ENCODE data around the gene FECH.

FECH gene

DNA sequence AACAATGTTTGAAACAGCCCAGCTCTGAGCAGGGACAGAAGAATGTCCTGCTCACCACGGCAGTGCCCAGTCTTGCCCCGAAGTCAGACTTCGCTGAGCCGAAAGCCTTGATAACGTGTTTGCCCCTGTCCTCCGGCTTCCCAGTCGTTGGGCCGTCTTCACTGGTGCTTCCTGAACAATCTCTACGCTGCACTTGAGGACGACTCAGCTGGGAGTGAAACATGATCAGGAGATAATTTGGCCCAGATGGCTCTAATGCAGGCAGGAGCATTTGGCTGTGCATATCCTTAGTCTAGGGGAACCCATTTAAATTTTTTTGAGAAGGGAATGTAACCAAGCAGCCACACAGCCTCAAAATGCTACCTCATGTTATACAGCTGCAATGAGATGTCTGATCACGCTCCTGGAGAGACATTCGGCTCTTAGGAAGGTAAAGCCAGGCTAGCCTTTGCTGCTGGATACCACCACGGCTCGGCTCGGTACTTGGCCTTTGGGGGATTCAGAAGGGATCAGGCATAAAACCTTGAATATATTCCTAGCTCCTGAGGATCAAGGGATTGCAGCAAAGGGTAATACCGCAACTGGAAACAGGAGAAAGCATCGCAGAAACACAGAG, 43.6 kb downstream of the FECH start:
- no peaks in the 10 kb centered on the region for H3K79me1 ChIP-seq (ENCODE audit: low read length)
- no peak overlapping the region for H2BK120ac ChIP-seq (ENCODE audit: insufficient read depth, low read length, poor library complexity)
- no peaks in the 10 kb centered on the region for H3K36me3 ChIP-seq (ENCODE audit: control insufficient read depth in 1 of 2, insufficient read depth in 2 of 2, low read length in 2 of 2)
- H3K79me2 ChIP-seq (ENCODE audit: control insufficient read depth, insufficient read depth, low read length, poor library complexity) = no peaks in the 10 kb centered on the region
- no peak for DNase-seq
- H3K14ac ChIP-seq (ENCODE audit: low read length) = no peak overlapping the region
- no peak overlapping the region for H3K9ac ChIP-seq (ENCODE audit: low read length)
- H3K27ac ChIP-seq (ENCODE audit: low read depth, low read length) = no peak overlapping the region
- H4K12ac ChIP-seq (ENCODE audit: low read depth, low read length) = no peak overlapping the region
- no peak overlapping the region for H3K23ac ChIP-seq (ENCODE audit: low read length)
- H4K91ac ChIP-seq (ENCODE audit: low read depth, low read length) = no peak overlapping the region
- no peak overlapping the region for H4K8ac ChIP-seq (ENCODE audit: low read depth, low read length)
- no peaks in the 10 kb centered on the region for H3K4me1 ChIP-seq (ENCODE audit: control insufficient read depth in 1 of 2, insufficient read depth in 2 of 2, low read length in 2 of 2)
- no peak overlapping the region for H2AFZ ChIP-seq (ENCODE audit: insufficient read depth, low read length, poor library complexity)
- no CpG with 5 or more reads among the region's 17 CpGs for whole genome bisulfite sequencing (ENCODE audit: extremely low coverage, insufficient coverage, insufficient read length)
- no peak overlapping the region for H3K4me2 ChIP-seq (ENCODE audit: low read length)
- no peaks in the 10 kb centered on the region for H3K9me3 ChIP-seq (ENCODE audit: insufficient read depth, low read depth, low read length)
- H2AK5ac ChIP-seq (ENCODE audit: low read length) = no peak overlapping the region
- H3K27me3 ChIP-seq (ENCODE audit: insufficient read depth, low read length) = no peaks in the 10 kb centered on the region
- H3K18ac ChIP-seq (ENCODE audit: low read length) = no peak overlapping the region
- H3K4ac ChIP-seq (ENCODE audit: low read depth, low read length) = no peak overlapping the region
- H2BK12ac ChIP-seq (ENCODE audit: low read length) = no peak overlapping the region
- no peak overlapping the region for H2BK5ac ChIP-seq (ENCODE audit: low read depth, low read length, poor library complexity)
- no peak overlapping the region for H3K4me3 ChIP-seq (ENCODE audit: low read depth, low read length)

DNA sequence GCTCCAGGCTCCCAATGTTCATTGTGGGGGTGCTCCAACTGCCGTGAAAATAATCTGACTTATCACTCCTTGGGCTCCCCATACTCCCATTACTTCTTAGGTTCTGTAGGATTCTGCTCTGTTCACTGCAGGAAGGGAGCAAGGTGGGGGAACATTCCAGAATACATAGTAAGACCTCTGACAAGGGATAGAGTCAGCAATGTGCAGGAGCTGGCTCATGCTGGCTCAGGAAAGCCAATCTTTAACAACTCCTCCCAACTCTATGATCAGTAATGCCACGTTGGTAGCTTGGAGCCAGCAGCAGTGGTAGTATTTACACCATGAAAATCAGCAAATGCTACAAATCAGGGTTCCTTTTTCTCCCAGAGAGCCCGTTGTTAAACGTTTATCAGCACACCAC, 44.4 kb downstream of the FECH start:
- no peak overlapping the region for H4K91ac ChIP-seq (ENCODE audit: low read depth, low read length)
- no peak overlapping the region for H3K18ac ChIP-seq (ENCODE audit: low read length)
- H3K4me1 ChIP-seq (ENCODE audit: control insufficient read depth in 1 of 2, insufficient read depth in 2 of 2, low read length in 2 of 2) = no peaks in the 10 kb centered on the region
- no peak overlapping the region for H3K23ac ChIP-seq (ENCODE audit: low read length)
- no peak overlapping the region for H3K14ac ChIP-seq (ENCODE audit: low read length)
- no peak overlapping the region for H2BK5ac ChIP-seq (ENCODE audit: low read depth, low read length, poor library complexity)
- no peak overlapping the region for H2AFZ ChIP-seq (ENCODE audit: insufficient read depth, low read length, poor library complexity)
- H2BK12ac ChIP-seq (ENCODE audit: low read length) = no peak overlapping the region
- H3K4me3 ChIP-seq (ENCODE audit: low read depth, low read length) = no peak overlapping the region
- no peaks in the 10 kb centered on the region for H3K79me2 ChIP-seq (ENCODE audit: control insufficient read depth, insufficient read depth, low read length, poor library complexity)
- no peaks in the 10 kb centered on the region for H3K9me3 ChIP-seq (ENCODE audit: insufficient read depth, low read depth, low read length)
- no peak overlapping the region for H4K12ac ChIP-seq (ENCODE audit: low read depth, low read length)
- no peak overlapping the region for H3K4ac ChIP-seq (ENCODE audit: low read depth, low read length)
- DNase-seq = no peak
- H3K79me1 ChIP-seq (ENCODE audit: low read length) = no peaks in the 10 kb centered on the region
- H3K9ac ChIP-seq (ENCODE audit: low read length) = no peak overlapping the region
- H3K27me3 ChIP-seq (ENCODE audit: insufficient read depth, low read length) = no peaks in the 10 kb centered on the region
- no peak overlapping the region for H2AK5ac ChIP-seq (ENCODE audit: low read length)
- H3K36me3 ChIP-seq (ENCODE audit: control insufficient read depth in 1 of 2, insufficient read depth in 2 of 2, low read length in 2 of 2) = no peaks in the 10 kb centered on the region
- H2BK120ac ChIP-seq (ENCODE audit: insufficient read depth, low read length, poor library complexity) = no peak overlapping the region
- H3K4me2 ChIP-seq (ENCODE audit: low read length) = no peak overlapping the region
- H3K27ac ChIP-seq (ENCODE audit: low read depth, low read length) = no peak overlapping the region
- WGBS (ENCODE audit: extremely low coverage, insufficient coverage, insufficient read length) = no CpG with 5 or more reads among the region's 4 CpGs
- no peak overlapping the region for H4K8ac ChIP-seq (ENCODE audit: low read depth, low read length)

DNA sequence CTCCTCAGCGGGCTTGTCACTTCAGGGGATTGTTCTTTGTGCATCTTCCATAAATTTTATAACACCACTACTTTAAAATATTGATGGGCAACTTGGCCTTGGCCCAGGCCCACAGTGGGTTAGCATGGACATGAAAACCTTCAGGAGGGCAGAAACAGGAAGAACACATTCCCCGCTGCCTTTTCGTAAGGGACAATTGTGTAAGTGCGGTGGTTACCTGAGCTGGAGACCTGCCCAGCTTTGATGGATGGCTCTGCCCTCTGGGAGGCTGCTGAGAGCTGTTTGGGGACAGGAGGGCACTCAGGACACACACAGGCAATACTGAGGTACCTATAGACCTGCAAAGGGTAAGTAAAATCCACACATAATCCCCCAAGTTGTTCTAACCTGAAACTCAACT, 46.8 kb downstream of the FECH start:
- WGBS (ENCODE audit: extremely low coverage, insufficient coverage, insufficient read length) = no CpG with 5 or more reads among the region's 4 CpGs
- H3K9me3 ChIP-seq (ENCODE audit: insufficient read depth, low read depth, low read length) = no peaks in the 10 kb centered on the region

DNA sequence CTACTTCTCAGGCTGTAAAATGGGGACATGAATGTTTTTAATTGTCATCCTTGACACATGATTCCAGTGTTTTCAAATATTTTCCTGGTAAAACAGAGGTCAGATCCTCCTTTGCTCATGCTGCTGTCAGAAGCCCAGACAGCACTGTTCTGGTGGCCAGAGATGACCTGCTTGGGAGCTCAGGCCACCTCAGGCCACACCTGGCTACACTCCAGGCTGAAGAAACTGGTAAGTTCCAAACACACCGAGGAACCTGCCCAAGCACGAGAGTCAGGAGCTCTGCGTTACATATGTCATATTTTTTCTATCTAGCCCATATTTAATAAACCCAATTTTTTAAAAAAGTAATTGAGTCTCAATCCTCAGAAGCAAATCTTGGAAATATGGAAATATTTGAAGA, 47.9 kb downstream of the FECH start:
- Histone ChIP-seq H2AK5ac (ENCODE audit: low read length) (no peak overlapping the region), H3K4me3 (ENCODE audit: low read depth, low read length) (no peak overlapping the region), H3K23ac (ENCODE audit: low read length) (no peak overlapping the region), H3K79me2 (ENCODE audit: control insufficient read depth, insufficient read depth, low read length, poor library complexity) (no peaks in the 10 kb centered on the region), H3K27me3 (ENCODE audit: insufficient read depth, low read length) (no peaks in the 10 kb centered on the region), H3K4me1 (ENCODE audit: control insufficient read depth in 1 of 2, insufficient read depth in 2 of 2, low read length in 2 of 2) (peaks cover under 1% of the 10 kb centered on the region in 2 experiments), H3K9ac (ENCODE audit: low read length) (no peak overlapping the region), H2BK120ac (ENCODE audit: insufficient read depth, low read length, poor library complexity) (no peak overlapping the region), H4K91ac (ENCODE audit: low read depth, low read length) (no peak overlapping the region), H3K14ac (ENCODE audit: low read length) (no peak overlapping the region), H4K8ac (ENCODE audit: low read depth, low read length) (no peak overlapping the region), H3K9me3 (ENCODE audit: insufficient read depth, low read depth, low read length) (no peaks in the 10 kb centered on the region), H2BK5ac (ENCODE audit: low read depth, low read length, poor library complexity) (no peak overlapping the region), H2AFZ (ENCODE audit: insufficient read depth, low read length, poor library complexity) (no peak overlapping the region), H2BK12ac (ENCODE audit: low read length) (no peak overlapping the region), H3K27ac (ENCODE audit: low read depth, low read length) (no peak overlapping the region), H4K12ac (ENCODE audit: low read depth, low read length) (no peak overlapping the region), H3K4me2 (ENCODE audit: low read length) (no peak overlapping the region), H3K79me1 (ENCODE audit: low read length) (no peaks in the 10 kb centered on the region), H3K18ac (ENCODE audit: low read length) (no peak overlapping the region), H3K4ac (ENCODE audit: low read depth, low read length) (no peak overlapping the region), H3K36me3 (ENCODE audit: control insufficient read depth in 1 of 2, insufficient read depth in 2 of 2, low read length in 2 of 2) (no peaks in the 10 kb centered on the region)
- no peak for DNase-seq
- no CpG with 5 or more reads among the region's 3 CpGs for WGBS (ENCODE audit: extremely low coverage, insufficient coverage, insufficient read length)

More for the DNA sequence above, 46.8 kb downstream of the FECH start:
- H3K27ac ChIP-seq (ENCODE audit: low read depth, low read length) = no peak overlapping the region
- H3K14ac ChIP-seq (ENCODE audit: low read length) = no peak overlapping the region
- no peak overlapping the region for H3K9ac ChIP-seq (ENCODE audit: low read length)
- H2BK5ac ChIP-seq (ENCODE audit: low read depth, low read length, poor library complexity) = no peak overlapping the region
- H4K8ac ChIP-seq (ENCODE audit: low read depth, low read length) = no peak overlapping the region
- no peak overlapping the region for H2BK120ac ChIP-seq (ENCODE audit: insufficient read depth, low read length, poor library complexity)
- H3K4me3 ChIP-seq (ENCODE audit: low read depth, low read length) = no peak overlapping the region
- H3K36me3 ChIP-seq (ENCODE audit: control insufficient read depth in 1 of 2, insufficient read depth in 2 of 2, low read length in 2 of 2) = no peaks in the 10 kb centered on the region
- no peak overlapping the region for H3K18ac ChIP-seq (ENCODE audit: low read length)
- no peaks in the 10 kb centered on the region for H3K79me2 ChIP-seq (ENCODE audit: control insufficient read depth, insufficient read depth, low read length, poor library complexity)
- H4K91ac ChIP-seq (ENCODE audit: low read depth, low read length) = no peak overlapping the region
- H3K27me3 ChIP-seq (ENCODE audit: insufficient read depth, low read length) = no peaks in the 10 kb centered on the region
- no peak overlapping the region for H2AFZ ChIP-seq (ENCODE audit: insufficient read depth, low read length, poor library complexity)
- H3K23ac ChIP-seq (ENCODE audit: low read length) = no peak overlapping the region
- H3K79me1 ChIP-seq (ENCODE audit: low read length) = no peaks in the 10 kb centered on the region
- no peak overlapping the region for H2AK5ac ChIP-seq (ENCODE audit: low read length)
- H3K4ac ChIP-seq (ENCODE audit: low read depth, low read length) = no peak overlapping the region
- H2BK12ac ChIP-seq (ENCODE audit: low read length) = no peak overlapping the region
- H4K12ac ChIP-seq (ENCODE audit: low read depth, low read length) = no peak overlapping the region
- no peaks in the 10 kb centered on the region for H3K4me1 ChIP-seq (ENCODE audit: control insufficient read depth in 1 of 2, insufficient read depth in 2 of 2, low read length in 2 of 2)
- H3K4me2 ChIP-seq (ENCODE audit: low read length) = no peak overlapping the region
- DNase-seq = no peak
